ENCODE results near the gene PRKAR2A.
"Not testable (repeated sequence)": the region's sequence is repeated elsewhere in the genome, so short reads cannot be mapped to it uniquely, and the experiment has no call there.

The PRKAR2A gene

DNA sequence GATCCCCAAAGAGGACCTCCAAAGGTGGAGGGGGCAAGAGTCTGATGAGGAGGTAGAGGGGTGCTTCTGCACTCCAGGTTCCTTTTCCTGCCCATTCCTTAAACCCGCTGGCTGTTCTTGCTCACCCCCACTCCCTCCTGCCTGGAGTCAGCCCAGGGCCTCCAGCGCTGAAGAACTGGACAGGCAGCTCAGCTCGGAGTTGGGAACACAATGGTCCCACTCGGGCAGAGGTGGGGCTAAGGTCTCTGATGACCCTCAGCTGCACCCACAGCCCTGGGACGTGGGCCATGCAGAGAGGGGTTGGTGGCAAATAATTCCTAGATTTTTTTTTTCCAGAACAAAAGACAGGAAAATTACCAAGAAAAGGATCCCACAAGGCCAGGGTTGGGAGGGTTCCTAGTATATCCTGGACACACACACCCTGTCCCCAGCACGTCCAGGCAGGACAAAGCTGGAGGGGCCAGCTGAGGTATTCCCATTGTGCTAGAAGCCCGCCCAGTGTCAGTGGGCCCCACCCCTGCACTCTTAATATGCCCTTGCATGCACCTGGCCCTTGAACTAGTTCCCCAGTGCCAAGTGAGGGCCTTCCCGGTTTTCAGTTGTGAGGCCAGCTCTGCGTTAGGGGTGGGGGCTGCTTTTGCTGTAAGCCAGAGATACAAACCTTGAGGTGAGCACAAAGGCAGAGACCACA is 108.6 kb downstream of the PRKAR2A start:
- Histone ChIP-seq H3K4me2 (ENCODE audit: low read length) (no peak overlapping the region), H3K4me1 (peaks cover 10% of the 10 kb centered on the region), H3K9ac (no peak overlapping the region), H3K4me3 (ENCODE audit: low read depth, low read length) (no peak overlapping the region), H3K79me2 (peaks cover 2% of the 10 kb centered on the region), H2AFZ (no peak overlapping the region), H3K27me3 (ENCODE audit: control insufficient read depth, insufficient read depth, low read length) (no peaks in the 10 kb centered on the region), H3K9me3 (ENCODE audit: control insufficient read depth, low read length) (no peaks in the 10 kb centered on the region), H3K27ac (peak overlapping the region; percentile 70), H3K36me3 (ENCODE audit: control insufficient read depth, insufficient read depth, low read length) (no peaks in the 10 kb centered on the region)
- TF ChIP-seq CTCF (IDR thresholded peaks at IDR 0.05): no peak

- Histone ChIP-seq H3K27ac (peak overlapping the region; percentile 60), H3K9ac (no peak overlapping the region), H3K4me3 (ENCODE audit: low read depth, low read length) (no peak overlapping the region), H3K27me3 (ENCODE audit: control insufficient read depth, insufficient read depth, low read length) (no peaks in the 10 kb centered on the region), H3K79me2 (peaks cover 2% of the 10 kb centered on the region), H2AFZ (no peak overlapping the region), H3K9me3 (ENCODE audit: control insufficient read depth, low read length) (no peaks in the 10 kb centered on the region), H3K4me1 (peaks cover 10% of the 10 kb centered on the region), H3K4me2 (ENCODE audit: low read length) (no peak overlapping the region), H3K36me3 (ENCODE audit: control insufficient read depth, insufficient read depth, low read length) (no peaks in the 10 kb centered on the region)
- TF ChIP-seq CTCF (IDR thresholded peaks at IDR 0.05): no peak
Measured at GRCh38 chr3:48738144-48738536, 109.5 kb downstream of the PRKAR2A start.

- H3K27me3 ChIP-seq (ENCODE audit: control insufficient read depth, insufficient read depth, low read length); H3K4me3 ChIP-seq (ENCODE audit: low read depth, low read length); H3K27ac ChIP-seq; H3K4me2 ChIP-seq (ENCODE audit: low read length); H3K9me3 ChIP-seq (ENCODE audit: control insufficient read depth, low read length); H3K4me1 ChIP-seq; H2AFZ ChIP-seq; H3K79me2 ChIP-seq; H3K36me3 ChIP-seq (ENCODE audit: control insufficient read depth, insufficient read depth, low read length); H3K9ac ChIP-seq: not testable (repeated sequence)
Measured at GRCh38 chr3:48735075-48735767, 112.5 kb downstream of the PRKAR2A start.

DNA sequence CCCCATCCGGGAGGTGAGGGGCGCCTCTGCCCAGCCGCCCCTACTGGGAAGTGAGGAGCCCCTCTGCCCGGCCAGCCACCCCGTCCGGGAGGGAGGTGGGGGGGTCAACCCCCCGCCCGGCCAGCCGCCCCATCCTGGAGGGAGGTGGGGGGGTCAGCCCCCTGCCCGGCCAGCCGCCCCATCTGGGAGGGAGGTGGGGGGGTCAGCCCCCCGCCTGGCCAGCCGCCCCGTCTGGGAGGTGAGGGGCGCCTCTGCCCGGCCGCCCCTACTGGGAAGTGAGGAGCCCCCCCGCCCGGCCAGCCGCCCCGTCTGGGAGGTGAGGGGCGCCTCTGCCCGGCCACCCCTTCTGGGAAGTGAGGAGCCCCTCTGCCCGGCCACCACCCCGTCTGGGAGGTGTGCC is 113.1 kb downstream of the PRKAR2A start:
- H2AFZ ChIP-seq; H3K4me3 ChIP-seq (ENCODE audit: low read depth, low read length): not testable (repeated sequence)

DNA sequence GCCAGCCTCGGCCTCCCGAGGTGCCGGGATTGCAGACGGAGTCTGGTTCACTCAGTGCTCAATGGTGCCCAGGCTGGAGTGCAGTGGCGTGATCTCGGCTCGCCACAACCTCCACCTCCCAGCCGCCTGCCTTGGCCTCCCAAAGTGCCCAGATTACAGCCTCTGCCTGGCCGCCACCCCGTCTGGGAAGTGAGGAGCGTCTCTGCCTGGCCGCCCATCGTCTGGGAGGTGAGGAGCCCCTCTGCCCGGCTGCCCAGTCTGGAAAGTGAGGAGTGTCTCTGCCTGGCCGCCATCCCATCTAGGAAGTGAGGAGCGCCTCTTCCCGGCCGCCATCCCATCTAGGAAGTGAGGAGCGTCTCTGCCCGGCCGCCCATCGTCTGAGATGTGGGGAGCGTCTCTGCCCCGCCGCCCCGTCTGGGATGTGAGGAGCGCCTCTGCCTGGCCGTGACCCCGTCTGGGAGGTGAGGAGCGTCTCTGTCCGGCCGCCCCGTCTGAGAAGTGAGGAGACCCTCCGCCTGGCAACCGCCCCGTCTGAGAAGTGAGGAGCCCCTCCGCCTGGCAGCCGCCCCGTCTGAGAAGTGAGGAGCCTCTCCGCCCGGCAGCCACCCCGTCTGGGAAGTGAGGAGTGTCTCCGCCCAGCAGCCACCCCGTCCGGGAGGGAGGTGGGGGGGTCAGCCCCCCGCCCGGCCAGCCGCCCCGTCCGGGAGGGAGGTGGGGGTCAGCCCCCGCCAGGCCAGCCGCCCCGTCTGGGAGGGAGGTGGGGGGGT is 113.7 kb downstream of the PRKAR2A start:
- not testable (repeated sequence) for H3K4me2 ChIP-seq (ENCODE audit: low read length); H3K27me3 ChIP-seq (ENCODE audit: control insufficient read depth, insufficient read depth, low read length); H3K4me1 ChIP-seq; H3K4me3 ChIP-seq (ENCODE audit: low read depth, low read length); H3K9me3 ChIP-seq (ENCODE audit: control insufficient read depth, low read length); H3K36me3 ChIP-seq (ENCODE audit: control insufficient read depth, insufficient read depth, low read length); H3K9ac ChIP-seq; H3K79me2 ChIP-seq; H3K27ac ChIP-seq; H2AFZ ChIP-seq

More for the DNA sequence above, 113.1 kb downstream of the PRKAR2A start:
- H3K9me3 ChIP-seq (ENCODE audit: control insufficient read depth, low read length); H3K4me1 ChIP-seq; H3K79me2 ChIP-seq; H3K27me3 ChIP-seq (ENCODE audit: control insufficient read depth, insufficient read depth, low read length); H3K27ac ChIP-seq; H3K4me2 ChIP-seq (ENCODE audit: low read length); H3K36me3 ChIP-seq (ENCODE audit: control insufficient read depth, insufficient read depth, low read length); H3K9ac ChIP-seq: not testable (repeated sequence)

DNA sequence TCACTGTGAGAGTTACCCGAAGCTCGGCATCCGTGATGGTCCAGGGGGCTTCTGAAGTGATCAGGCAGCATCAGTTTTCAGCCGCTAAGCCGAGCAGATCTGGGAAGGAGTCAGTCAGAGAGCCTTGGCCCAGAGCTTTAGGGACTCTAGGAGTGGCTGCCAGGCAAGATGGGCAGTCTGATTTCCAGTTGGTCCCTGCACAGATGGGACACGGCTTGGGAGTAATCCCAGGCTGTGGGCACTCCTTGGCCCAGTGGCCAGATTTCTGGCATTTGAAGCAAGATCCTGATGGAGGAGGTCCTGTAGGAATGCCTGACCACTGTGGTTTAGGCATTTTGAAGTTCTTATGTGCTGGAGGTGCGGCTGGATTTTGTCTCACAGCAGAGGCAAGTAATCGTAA is 120.2 kb downstream of the PRKAR2A start:
- H3K9me3 ChIP-seq (ENCODE audit: control insufficient read depth, low read length): no peaks in the 10 kb centered on the region
- no peaks in the 10 kb centered on the region for H3K36me3 ChIP-seq (ENCODE audit: control insufficient read depth, insufficient read depth, low read length)
- no peaks in the 10 kb centered on the region for H3K4me1 ChIP-seq
- no peak overlapping the region for H3K4me3 ChIP-seq (ENCODE audit: low read depth, low read length)
- no peak for TF ChIP-seq CTCF (IDR thresholded peaks at IDR 0.05)
- no peak overlapping the region for H3K27ac ChIP-seq
- H3K4me2 ChIP-seq (ENCODE audit: low read length): no peak overlapping the region
- H3K79me2 ChIP-seq: no peaks in the 10 kb centered on the region
- no peak overlapping the region for H3K9ac ChIP-seq
- H3K27me3 ChIP-seq (ENCODE audit: control insufficient read depth, insufficient read depth, low read length): no peaks in the 10 kb centered on the region
- H2AFZ ChIP-seq: no peak overlapping the region

DNA sequence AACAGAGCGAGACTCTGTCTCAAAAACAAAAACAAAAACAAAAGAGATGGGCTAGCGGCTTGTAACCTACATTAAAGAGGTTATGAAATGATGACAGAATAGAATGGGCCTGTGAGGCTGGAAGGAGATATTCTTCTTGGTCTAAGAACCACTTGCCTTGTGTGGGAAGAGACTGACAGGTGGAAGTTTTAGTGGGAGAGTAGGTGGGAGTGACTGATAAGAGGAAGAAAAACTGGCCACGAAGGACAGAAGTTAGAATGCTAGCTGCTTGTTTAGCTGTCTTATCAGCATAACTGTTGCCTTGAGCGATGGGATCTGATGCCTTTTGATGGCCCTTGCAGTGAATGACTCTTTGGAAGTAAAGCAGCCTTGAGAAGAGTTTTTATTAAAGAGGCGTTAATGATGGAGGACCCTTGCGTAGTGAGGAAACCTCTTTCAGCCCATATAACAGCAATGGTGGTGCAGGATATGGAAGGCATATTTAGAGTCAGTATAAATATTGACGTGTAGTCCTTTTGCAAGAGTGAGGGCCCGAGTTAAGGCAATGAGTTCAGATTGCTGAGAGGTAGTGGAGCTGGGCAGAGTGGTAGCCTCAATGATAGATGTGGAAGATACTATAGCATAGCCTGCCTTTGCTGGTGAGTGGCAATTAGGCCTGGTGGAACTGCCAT is 122.4 kb downstream of the PRKAR2A start:
- H3K27ac ChIP-seq; H3K4me2 ChIP-seq (ENCODE audit: low read length); H3K4me3 ChIP-seq (ENCODE audit: low read depth, low read length); H3K36me3 ChIP-seq (ENCODE audit: control insufficient read depth, insufficient read depth, low read length); H3K9ac ChIP-seq; H3K27me3 ChIP-seq (ENCODE audit: control insufficient read depth, insufficient read depth, low read length); H3K79me2 ChIP-seq; H2AFZ ChIP-seq; H3K9me3 ChIP-seq (ENCODE audit: control insufficient read depth, low read length); H3K4me1 ChIP-seq: not testable (repeated sequence)

All from parathyroid adenoma (tissue), 2 donors.